ENCODE results near the gene PIK3R2. TPM values are rescaled to one million over a fixed set of nuclear protein-coding genes. Genes with fewer than 3 reads are reported as not detected.
A peak's percentile ranks its signal among the peaks of the same experiment; 100 is the strongest.

The PIK3R2 gene
- total RNA-seq (2021; fragmentation: NEBNext Ultra II Directional; extraction: Animal tissue kit (Norgen Biotek cat#: 25700)), result 53.8 and 57.1 TPM in 2 replicates
- polyA plus RNA-seq (2011; rRNA removed), result 21.7 and 31.4 TPM in 2 replicates
- polyA plus RNA-seq (2011; cell fraction: cytosol; rRNA removed), result 20.2 TPM
- 29.8 TPM for polyA plus RNA-seq (2011; cell fraction: nucleus; rRNA removed)
- polyA plus RNA-seq (2012, experiment 1 of 2), result 24.6 to 46.9 TPM (median 34.0 TPM) in 4 replicates
- polyA plus RNA-seq (2012, experiment 2 of 2), result 33.2 TPM
- 45.8 TPM for polyA plus RNA-seq (2013, experiment 1 of 2)
- polyA plus RNA-seq (2013, experiment 2 of 2), result 45.9 TPM
- polyA minus RNA-seq (2011; rRNA and poly(A)+ RNA removed), result 15.2 and 18.5 TPM in 2 replicates
- polyA minus RNA-seq (2011; cell fraction: cytosol; rRNA and poly(A)+ RNA removed), result 37.8 TPM
- polyA minus RNA-seq (2011; cell fraction: nucleus; rRNA and poly(A)+ RNA removed), result 21.7 TPM
- long read RNA-seq, experiment 1, full-length matches to known transcripts, result 8 of 100 reads
- long read RNA-seq, experiment 1, partial matches to known transcripts, result 88 of 100 reads
- long read RNA-seq, experiment 1, other reads (novel, unspliced or antisense), result 4 of 100 reads
- long read RNA-seq, experiment 2, result 0 reads

DNA sequence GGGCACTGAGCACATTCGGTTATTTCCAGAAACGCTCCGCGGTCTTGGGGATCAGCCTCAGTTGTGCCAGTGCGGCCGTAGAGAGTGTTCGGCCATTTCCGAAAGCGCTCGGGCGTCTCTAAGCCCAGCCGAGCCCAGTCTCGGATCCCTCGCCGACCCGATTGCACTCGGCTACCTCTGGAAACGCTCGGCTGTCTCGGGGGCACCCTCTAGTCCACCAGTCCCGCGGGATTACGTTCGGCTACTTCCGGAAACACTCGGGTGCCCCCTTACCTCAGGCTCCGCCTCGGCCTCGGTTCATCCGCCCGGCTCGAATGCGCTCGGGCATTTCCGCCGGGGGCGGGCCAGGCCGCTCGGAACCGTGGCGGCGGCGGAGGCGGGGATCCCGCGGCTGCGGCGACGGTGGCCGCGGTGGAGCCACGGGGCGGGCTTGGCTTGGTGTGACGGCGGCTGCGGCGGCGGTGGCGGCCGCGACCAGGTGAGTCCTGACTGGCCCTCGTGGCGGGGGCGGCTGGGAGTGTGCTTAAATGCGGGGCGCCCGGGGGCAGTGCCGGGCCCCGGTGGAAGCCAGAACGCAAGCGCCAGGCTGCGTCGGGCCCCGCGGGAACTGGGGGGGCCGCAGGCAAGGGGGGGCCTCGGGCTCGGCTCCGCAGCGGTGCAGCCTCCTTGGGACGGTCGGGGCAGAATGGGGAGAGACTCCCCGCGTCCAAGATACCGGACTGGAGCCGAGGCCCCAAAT, at the start of gene PIK3R2:
Gene PIK3R2, plus strand, starts transcription at position 347 of the 739 bp plus-strand sequence. CDS start 2,717 bp downstream, outside the sequence.
- Histone ChIP-seq H2AFZ (ENCODE audit: low read length) (peak within 1 kb of the TSS; percentile 93; the same call in 1 of the 2 replicates), H2BK15ac (ENCODE audit: low read length) (no peak within 1 kb of the TSS), H2BK20ac (ENCODE audit: low read length) (no peak within 1 kb of the TSS), H2BK12ac (ENCODE audit: low read depth, low read length) (no peak within 1 kb of the TSS), H3K56ac (replicated peaks; ENCODE audit: insufficient read length, low read depth, low read length) (peak within 1 kb of the TSS; percentile 93), H3K27ac (ENCODE audit: low read depth, low read length) (peak within 1 kb of the TSS; percentile 94), H4K8ac (ENCODE audit: extremely low read depth, insufficient read depth, low read length) (peak within 1 kb of the TSS; percentile 95), H3K4me3 (ENCODE audit: extremely low read depth in 1 of 4, insufficient read depth in 2 of 4, low read depth in 3 of 4, low read length in 4 of 4) (peak within 1 kb of the TSS; percentile 68 to 83 (median 76)), H3K14ac (ENCODE audit: insufficient read length) (no peak within 1 kb of the TSS), H3K9me3 (ENCODE audit: insufficient read depth in 2 of 2, low read depth in 1 of 2, low read length in 1 of 2) (no peaks in the 10 kb centered on the region), H3K9ac (replicated peaks in 1 of 4; ENCODE audit: extremely low read depth in 1 of 4, low read depth in 3 of 4, low read length in 3 of 4) (peak within 1 kb of the TSS; percentile 94 to 98 (median 94)), H4K91ac (replicated peaks; ENCODE audit: insufficient read length, low read length) (peak within 1 kb of the TSS; percentile 19), H3K36me3 (ENCODE audit: control insufficient read depth in 2 of 4, insufficient read depth in 4 of 4, low read length in 3 of 4) (peaks cover 0 to 10% (median 4%) of the 10 kb centered on the region in 4 experiments; a peak in 2 of 8 replicates), H2AK5ac (ENCODE audit: low read depth, low read length) (peak within 1 kb of the TSS; percentile 89; the same call in 1 of the 2 replicates), H3K23ac (ENCODE audit: insufficient read length) (no peak within 1 kb of the TSS), H3K79me2 (ENCODE audit: control insufficient read depth in 1 of 2, insufficient read depth in 2 of 2, low read length in 2 of 2) (no peaks in the 10 kb centered on the region; a peak in 1 of 4 replicates), H3K18ac (ENCODE audit: extremely low read depth, low read length) (peak within 1 kb of the TSS; percentile 71), H3K4me1 (replicated peaks in 1 of 4; ENCODE audit: control insufficient read depth in 3 of 4, insufficient read depth in 4 of 4, low read length in 3 of 4) (peaks cover 0 to 9% (median 4%) of the 10 kb centered on the region in 4 experiments; a peak in 4 of 7 replicates), H3K27me3 (replicated peaks in 1 of 4; ENCODE audit: control insufficient read depth in 3 of 4, extremely low read depth in 1 of 4, insufficient read depth in 3 of 4, low read length in 3 of 4) (no peaks in the 10 kb centered on the region), H4K5ac (ENCODE audit: insufficient read length, low read depth, low read length) (peak within 1 kb of the TSS; percentile 95), H2BK120ac (replicated peaks; ENCODE audit: low read depth, low read length) (no peak within 1 kb of the TSS), H3K23me2 (ENCODE audit: low read depth, low read length) (peaks cover 13% of the 10 kb centered on the region), H3K4me2 (ENCODE audit: insufficient read depth in 1 of 2, low read depth in 2 of 2, low read length in 2 of 2) (peak within 1 kb of the TSS; percentile 84 to 90), H2BK5ac (ENCODE audit: low read depth, low read length) (peak within 1 kb of the TSS; percentile 98), H4K20me1 (replicated peaks in 1 of 2; ENCODE audit: control insufficient read depth in 1 of 2, insufficient read depth in 2 of 2, low read length in 2 of 2) (peaks cover 6 to 16% of the 10 kb centered on the region in 2 experiments), H3K4ac (replicated peaks; ENCODE audit: insufficient read length, low read depth, low read length) (peak within 1 kb of the TSS; percentile 70), H3K79me1 (ENCODE audit: low read depth, low read length) (peaks cover 4% of the 10 kb centered on the region; the same call in 1 of the 2 replicates)
- FAIRE-seq (no peak), DNase-seq (ENCODE audit: low read depth in 1 of 2, low spot score in 2 of 2) (peak; percentile 97 to 100)
- 3% methylated on average over 37 of the region's 86 CpGs; no CpG with 5 or more reads in 1 of the 2 experiments for WGBS, 2 experiments (ENCODE audit: extremely low coverage in 1 of 2, insufficient coverage in 1 of 2, insufficient read length in 1 of 2, insufficient replicate concordance in 2 of 2, low coverage in 1 of 2, low lambda C conversion rate in 2 of 2, missing lambda C conversion rate in 1 of 2)
- CTCF ChIA-PET (ENCODE audit: partially characterized antibody), result interaction anchor here (0.6 to 3.0 kb wide), 10 partner anchors 10 to 1352 kb away, joined by 3 to 29 read pairs (median 4); no protein-coding TSS in a partner anchor
- POLR2A ChIA-PET (ENCODE audit: partially characterized antibody), result interaction anchor here (0.7 to 2.0 kb wide), 6 partner anchors 8 to 293 kb away, joined by 3 to 7 read pairs (median 5); partner anchors contain the start of genes JUND and RPL18A
- no peak for TF ChIP-seq RXRA (IDR thresholded peaks at IDR 0.05; ENCODE audit: insufficient read depth, low read depth, low read length)
- no peak for TF ChIP-seq KDM5A (IDR thresholded peaks at IDR 0.05; ENCODE audit: low read length)
- TF ChIP-seq KDM1A (IDR thresholded peaks at IDR 0.05; ENCODE audit: borderline replicate concordance, low read length), result no peak
- no peak for TF ChIP-seq TEAD4 (IDR thresholded peaks at IDR 0.05; ENCODE audit: low read depth, low read length)
- TF ChIP-seq SIX5 (IDR thresholded peaks at IDR 0.05; ENCODE audit: low read depth, low read length), result no peak
- TF ChIP-seq TBP (IDR thresholded peaks at IDR 0.05; ENCODE audit: low read depth, low read length), result 0 out of 2 replicates have a peak, but pooled peaks have one; percentile 10
- TF ChIP-seq PHF8 (conservative IDR thresholded peaks at IDR 0.05; ENCODE audit: low read depth, low read length), result peak; percentile 74
- TF ChIP-seq, protein P1, sequence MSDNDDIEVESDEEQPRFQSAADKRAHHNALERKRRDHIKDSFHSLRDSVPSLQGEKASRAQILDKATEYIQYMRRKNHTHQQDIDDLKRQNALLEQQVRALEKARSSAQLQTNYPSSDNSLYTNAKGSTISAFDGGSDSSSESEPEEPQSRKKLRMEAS (IDR thresholded peaks at IDR 0.05), result peak; percentile 38; the same call in 1 of the 2 replicates
- peak; percentile 80 for TF ChIP-seq KDM4A (IDR thresholded peaks at IDR 0.05; ENCODE audit: low read depth, low read length, severe bottlenecking)
